Mucosa of rectum (tissue), 2 donors: ENCODE results near the gene RHCG.

Experiments used
- H3K27ac ChIP-seq, 2 donors: one replicate each; pipeline ENCODE4 v1.7.0; 2013; ENCODE audit warnings: inconsistent platforms in 2 of 2, low read depth in 2 of 2, low read length in 2 of 2
- H3K27me3 ChIP-seq, 2 donors: one replicate each; pipeline ENCODE4 v1.7.0; 2013; ENCODE audit warnings: low read length in 2 of 2; ENCODE audit not compliant: control insufficient read depth in 2 of 2, insufficient read depth in 2 of 2
- H3K36me3 ChIP-seq, 2 donors: one replicate each; pipeline ENCODE4 v1.7.0; 2013; ENCODE audit warnings: low read length in 2 of 2; ENCODE audit not compliant: control insufficient read depth in 2 of 2, insufficient read depth in 2 of 2
- H3K4me1 ChIP-seq, 2 donors: one replicate each; pipeline ENCODE4 v1.7.0; 2013; ENCODE audit warnings: low read length in 2 of 2, mild to moderate bottlenecking in 1 of 2; ENCODE audit not compliant: control insufficient read depth in 2 of 2, insufficient read depth in 2 of 2
- H3K4me3 ChIP-seq, 2 donors: one replicate each; pipeline ENCODE4 v1.7.0; 2013; ENCODE audit warnings: low read length in 2 of 2
- H3K9ac ChIP-seq, 2 donors: one replicate each; pipeline ENCODE4 v1.7.0; 2013; ENCODE audit warnings: low read length in 2 of 2, low read depth in 1 of 2, mild to moderate bottlenecking in 1 of 2
- H3K9me3 ChIP-seq, 2 donors: one replicate each; pipeline ENCODE4 v1.7.0; 2013; ENCODE audit warnings: low read length in 2 of 2; ENCODE audit not compliant: control insufficient read depth in 2 of 2
- donor health status: healthy.
- donor health status: Normal muscosa, but diverticular disease.

RHCG gene

GRCh38 chr15:89496155-89497098 is at the start of gene RHCG:
Gene RHCG (minus strand): TSS chr15:89496583. CDS start chr15:89496544, 39 bp downstream.
- Histone ChIP-seq H3K9ac (no peak within 1 kb of the TSS), H3K36me3 (no peaks in the 10 kb centered on the region), H3K27me3 (peaks cover 21 to 27% of the 10 kb centered on the region in 2 donors), H3K4me1 (peaks cover 0 to 4% of the 10 kb centered on the region in 2 donors), H3K27ac (no peak within 1 kb of the TSS), H3K9me3 (no peaks in the 10 kb centered on the region), H3K4me3 (peak within 1 kb of the TSS; percentile 29 to 50)

GRCh38 chr15:89543389-89543788 is 47.0 kb upstream of the RHCG start:
- Histone ChIP-seq H3K4me3 (no peak overlapping the region), H3K27ac (no peak overlapping the region), H3K9me3 (no peaks in the 10 kb centered on the region), H3K4me1 (no peaks in the 10 kb centered on the region), H3K9ac (no peak overlapping the region), H3K36me3 (no peaks in the 10 kb centered on the region), H3K27me3 (peaks cover 0 to 5% of the 10 kb centered on the region in 2 donors)

DNA sequence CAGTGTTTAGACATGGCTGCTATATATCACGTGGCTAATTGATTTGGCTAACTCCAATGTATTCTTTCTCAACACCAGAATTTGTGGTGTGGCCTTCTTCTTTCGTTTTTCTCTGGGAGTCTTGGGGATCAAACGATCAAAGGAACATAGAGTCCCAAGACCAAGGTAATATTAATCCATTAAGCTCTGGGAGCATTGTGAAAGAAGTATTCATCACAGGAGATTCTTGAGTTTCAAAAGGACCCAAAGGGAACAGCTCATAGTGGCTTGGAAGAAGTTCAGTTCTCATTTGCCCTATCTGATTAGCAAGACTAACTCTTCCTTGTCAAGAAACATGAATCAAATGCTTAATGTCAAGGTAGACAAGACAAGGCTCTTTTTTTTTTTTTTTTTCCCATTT is 46.0 kb upstream of the RHCG start:
- Histone ChIP-seq H3K9ac (no peak overlapping the region), H3K27me3 (peaks cover 0 to 5% of the 10 kb centered on the region in 2 donors), H3K27ac (no peak overlapping the region), H3K4me1 (no peaks in the 10 kb centered on the region), H3K4me3 (no peak overlapping the region), H3K9me3 (no peaks in the 10 kb centered on the region), H3K36me3 (no peaks in the 10 kb centered on the region)

- Histone ChIP-seq H3K36me3 (no peaks in the 10 kb centered on the region), H3K4me1 (no peaks in the 10 kb centered on the region), H3K9ac (no peak overlapping the region), H3K27me3 (no peaks in the 10 kb centered on the region), H3K9me3 (no peaks in the 10 kb centered on the region), H3K4me3 (no peak overlapping the region), H3K27ac (no peak overlapping the region)
These were observed 42.6 kb upstream of the RHCG start for GRCh38 chr15:89539027-89539426.

DNA sequence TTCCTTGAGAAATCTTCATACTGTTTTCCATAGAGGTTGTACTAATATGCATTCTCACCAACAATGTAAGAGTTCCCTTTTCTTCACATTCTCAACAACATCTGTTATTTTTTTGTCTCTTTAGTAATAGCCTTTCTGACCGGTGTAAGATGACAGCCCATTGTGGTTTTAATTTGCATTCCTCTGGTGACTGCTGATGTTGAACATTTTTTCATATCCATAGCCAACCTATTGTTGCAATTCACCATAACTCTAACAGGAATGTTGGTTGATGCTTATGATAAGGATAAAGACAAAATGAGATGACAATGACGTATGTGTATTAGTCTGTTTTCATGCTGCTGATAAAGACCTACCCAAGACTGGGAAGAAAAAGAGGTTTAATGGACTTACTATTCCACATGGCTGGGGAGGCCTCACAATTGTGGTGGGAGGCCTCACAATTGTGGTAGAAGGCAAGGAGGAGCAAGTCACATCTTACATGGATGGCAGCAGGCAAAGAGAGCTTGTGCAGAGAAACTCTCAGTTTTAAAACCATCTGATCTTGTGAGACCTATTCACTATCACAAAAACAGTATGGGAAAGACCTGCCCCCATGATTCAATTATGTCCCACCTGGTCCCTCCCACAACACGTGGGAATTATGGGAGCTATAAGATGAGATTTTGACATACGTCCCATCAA is 37.6 kb upstream of the RHCG start:
- no peaks in the 10 kb centered on the region for H3K36me3 ChIP-seq
- no peak overlapping the region for H3K4me3 ChIP-seq
- H3K27me3 ChIP-seq: no peaks in the 10 kb centered on the region
- no peaks in the 10 kb centered on the region for H3K9me3 ChIP-seq
- no peaks in the 10 kb centered on the region for H3K4me1 ChIP-seq
- H3K9ac ChIP-seq: no peak overlapping the region
- H3K27ac ChIP-seq: no peak overlapping the region

DNA sequence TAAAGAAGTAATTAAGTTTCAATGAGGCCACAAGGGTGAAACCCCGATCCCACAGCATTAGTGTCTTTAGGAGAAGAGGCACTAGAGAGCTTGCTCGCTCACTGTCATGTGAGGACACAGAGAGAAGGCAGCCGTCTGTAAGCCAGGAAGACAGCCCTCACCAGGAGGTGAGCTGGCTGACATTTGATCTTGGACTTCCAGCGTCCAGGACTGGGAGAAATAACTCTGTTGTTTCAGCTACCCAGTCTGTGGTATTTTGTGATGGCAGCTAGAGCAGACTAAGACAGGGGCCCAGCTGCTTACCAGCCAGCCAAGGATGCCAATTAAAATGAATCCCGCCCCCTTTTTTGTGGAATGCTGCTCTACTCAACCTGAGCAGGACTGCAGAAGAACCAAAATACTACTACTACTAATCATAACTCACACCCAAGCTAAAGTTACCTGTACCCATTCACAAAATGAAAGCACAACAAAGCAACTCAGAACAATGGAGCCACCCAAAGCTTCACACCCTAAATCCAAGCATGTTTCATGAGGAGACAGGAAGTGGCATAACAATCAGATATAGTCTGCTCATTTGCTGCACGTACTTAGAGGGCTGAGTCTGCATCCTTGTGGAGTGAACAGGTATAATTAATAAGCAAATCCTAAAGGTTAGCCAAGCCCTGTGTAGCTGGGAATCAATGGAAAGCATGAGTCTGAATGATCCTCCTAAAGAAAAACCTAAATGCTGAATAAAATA is 35.6 kb upstream of the RHCG start:
- Histone ChIP-seq H3K4me3 (no peak overlapping the region), H3K27me3 (no peaks in the 10 kb centered on the region), H3K9ac (no peak overlapping the region), H3K4me1 (no peaks in the 10 kb centered on the region), H3K27ac (no peak overlapping the region), H3K36me3 (no peaks in the 10 kb centered on the region), H3K9me3 (no peaks in the 10 kb centered on the region)

DNA sequence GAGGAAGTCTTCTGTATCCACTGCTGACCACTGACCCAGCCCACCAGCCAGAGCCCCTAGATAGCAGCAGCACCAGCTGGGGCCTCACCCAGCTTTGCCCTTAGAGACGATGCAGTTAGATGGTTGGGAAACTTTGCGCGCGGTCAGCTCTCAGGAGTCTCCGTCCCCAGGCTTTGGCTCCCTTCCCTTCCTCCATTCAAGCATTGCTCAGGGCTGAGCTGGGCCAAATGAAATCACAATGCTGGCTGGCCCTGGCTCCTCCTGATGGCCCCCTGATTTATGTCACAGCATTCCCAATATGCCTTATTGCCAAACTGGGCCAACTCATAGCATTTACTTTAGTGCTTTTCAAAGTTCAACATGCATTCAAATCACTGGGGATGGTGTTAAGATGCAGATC is 34.6 kb upstream of the RHCG start:
- Histone ChIP-seq H3K4me1 (no peaks in the 10 kb centered on the region), H3K9me3 (no peaks in the 10 kb centered on the region), H3K27me3 (no peaks in the 10 kb centered on the region), H3K36me3 (no peaks in the 10 kb centered on the region), H3K9ac (no peak overlapping the region), H3K27ac (no peak overlapping the region), H3K4me3 (no peak overlapping the region)

DNA sequence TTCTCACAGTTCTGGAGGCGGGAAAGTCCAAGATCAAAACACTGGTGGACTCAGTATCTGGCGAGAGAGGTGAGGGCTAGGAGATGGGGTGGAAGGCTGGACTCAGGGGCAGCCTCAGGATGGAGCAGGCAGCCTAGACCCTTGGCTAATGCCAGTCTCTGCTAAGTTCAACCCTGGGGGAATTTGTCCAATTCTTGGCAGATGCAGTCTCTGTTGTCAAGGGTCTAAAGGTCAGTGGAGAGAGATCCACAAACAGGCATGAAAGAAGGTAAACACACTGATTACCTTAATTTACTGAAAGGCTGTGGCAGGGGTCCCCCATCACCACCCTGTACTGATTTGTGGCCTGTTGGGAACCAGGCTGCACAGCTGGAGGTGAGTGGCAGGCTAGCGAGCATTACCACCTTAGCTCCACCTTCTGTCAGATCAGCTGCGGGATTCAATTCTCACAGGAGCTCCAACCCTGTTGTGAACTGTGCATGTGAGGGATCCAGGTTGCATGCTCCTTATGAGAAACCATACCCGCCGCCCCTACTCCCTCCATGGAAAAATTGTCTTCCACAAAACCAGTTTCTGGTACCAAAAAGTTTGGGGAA is 32.5 kb upstream of the RHCG start:
- no peaks in the 10 kb centered on the region for H3K4me1 ChIP-seq
- H3K9ac ChIP-seq: no peak overlapping the region
- no peak overlapping the region for H3K27ac ChIP-seq
- H3K9me3 ChIP-seq: no peaks in the 10 kb centered on the region
- no peaks in the 10 kb centered on the region for H3K36me3 ChIP-seq
- no peaks in the 10 kb centered on the region for H3K27me3 ChIP-seq
- no peak overlapping the region for H3K4me3 ChIP-seq

GRCh38 chr15:89526601-89527441 is 30.4 kb upstream of the RHCG start:
- Histone ChIP-seq H3K36me3 (no peaks in the 10 kb centered on the region), H3K27ac (no peak overlapping the region), H3K9ac (no peak overlapping the region), H3K4me1 (no peaks in the 10 kb centered on the region), H3K9me3 (no peaks in the 10 kb centered on the region), H3K4me3 (no peak overlapping the region), H3K27me3 (no peaks in the 10 kb centered on the region)
